Measurements from ENCODE around the gene MAML3. TPM values are rescaled to one million over a fixed set of nuclear protein-coding genes. Genes with fewer than 3 reads are reported as not detected.

MAML3 gene
- total RNA-seq, 1 donor from 2014 or later = 59.4 TPM

DNA sequence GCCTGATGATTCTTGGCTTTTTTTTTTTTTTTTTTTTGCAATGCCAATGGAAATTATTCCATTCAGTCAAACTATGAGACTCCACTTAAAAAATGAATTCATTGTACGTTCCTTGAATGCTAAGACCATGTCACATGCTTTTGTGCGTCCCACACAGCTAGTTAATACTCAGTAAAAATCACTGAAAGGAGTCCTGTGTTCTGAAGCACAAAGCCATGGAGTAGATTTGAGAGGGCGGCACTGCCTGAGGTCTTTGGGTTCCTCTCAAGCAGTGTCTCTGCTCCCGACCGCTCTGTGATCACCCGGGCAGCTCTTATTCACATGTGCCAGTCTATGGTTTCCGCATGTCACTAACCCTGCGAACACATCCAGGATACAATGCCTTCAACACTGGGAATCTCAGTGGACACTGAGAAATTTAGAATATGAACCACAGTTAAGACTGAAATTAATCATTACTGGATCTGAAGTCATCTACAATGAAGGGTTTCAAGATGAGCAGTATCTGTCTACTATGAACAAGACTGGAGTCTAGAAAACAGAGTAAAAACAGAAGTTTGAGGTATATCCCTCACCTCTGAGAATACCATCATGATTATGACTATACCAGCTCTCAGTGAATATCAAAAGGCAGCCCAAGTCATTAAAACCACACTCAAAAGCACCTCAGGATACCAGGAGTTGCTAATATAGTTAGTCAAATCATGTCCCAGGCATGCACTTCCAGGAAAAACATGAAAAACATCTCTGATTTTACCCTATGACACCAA, 295.4 kb downstream of the MAML3 start:
- Mint-ChIP-seq H3K4me1 (ENCODE audit: low read depth, unreplicated experiment) (peaks cover 31% of the 10 kb centered on the region), H3K9me3 (ENCODE audit: unreplicated experiment) (peaks cover 8% of the 10 kb centered on the region), H3K36me3 (ENCODE audit: unreplicated experiment) (peaks cover 4% of the 10 kb centered on the region), H3K4me3 (ENCODE audit: unreplicated experiment) (peak overlapping the region; percentile 26), H3K27ac (ENCODE audit: unreplicated experiment) (no peak overlapping the region), H3K27me3 (ENCODE audit: unreplicated experiment) (peaks cover 2% of the 10 kb centered on the region)
- DNase-seq = no peak
- TF ChIP-seq CTCF (IDR thresholded peaks at IDR 0.05; ENCODE audit: partially characterized antibody, unreplicated experiment) = no peak

DNA sequence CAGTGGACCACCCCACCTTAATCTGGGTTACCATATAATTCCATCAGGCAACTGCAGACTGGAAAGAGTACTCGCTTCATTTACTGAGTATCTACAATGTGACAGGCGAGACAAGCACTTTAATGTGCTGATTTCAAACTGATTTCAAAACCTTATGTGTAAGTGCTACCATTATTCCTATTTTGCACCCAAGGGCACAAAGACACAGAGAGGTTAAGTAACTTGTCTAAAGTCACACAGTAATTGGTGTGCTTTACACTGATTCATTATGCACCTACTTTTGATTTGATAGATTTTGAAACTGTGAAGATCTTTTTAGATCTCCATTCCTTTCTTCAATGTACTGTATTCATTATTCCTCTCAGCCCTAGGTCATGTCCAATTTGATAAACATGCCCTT, 296.0 kb downstream of the MAML3 start:
- peaks cover 4% of the 10 kb centered on the region for H3K36me3 Mint-ChIP-seq (ENCODE audit: unreplicated experiment)
- H3K4me3 Mint-ChIP-seq (ENCODE audit: unreplicated experiment) = no peak overlapping the region
- DNase-seq = no peak
- no peak overlapping the region for H3K27ac Mint-ChIP-seq (ENCODE audit: unreplicated experiment)
- no peak for TF ChIP-seq CTCF (IDR thresholded peaks at IDR 0.05; ENCODE audit: partially characterized antibody, unreplicated experiment)
- H3K27me3 Mint-ChIP-seq (ENCODE audit: unreplicated experiment) = peaks cover 2% of the 10 kb centered on the region
- H3K9me3 Mint-ChIP-seq (ENCODE audit: unreplicated experiment) = peaks cover 10% of the 10 kb centered on the region
- H3K4me1 Mint-ChIP-seq (ENCODE audit: low read depth, unreplicated experiment) = peaks cover 31% of the 10 kb centered on the region

DNA sequence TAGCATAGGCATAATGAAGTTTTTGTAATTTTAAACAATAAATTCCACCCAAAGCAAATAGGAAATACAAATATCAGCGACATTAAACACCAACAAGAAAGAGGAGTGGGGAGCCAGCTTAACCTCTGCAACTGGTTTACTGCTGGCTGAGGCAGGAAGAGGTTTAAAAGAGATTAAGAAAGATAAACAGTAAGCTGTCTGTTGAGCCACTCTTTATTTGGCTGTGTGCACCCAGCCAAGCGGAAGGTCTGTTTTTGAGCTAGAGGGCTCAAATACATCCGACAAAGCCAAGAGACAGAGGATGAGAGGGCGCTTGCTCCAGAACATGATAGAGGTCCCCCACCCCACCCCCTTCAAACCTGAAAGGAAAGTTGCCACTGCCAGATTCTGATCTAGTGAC, 297.0 kb downstream of the MAML3 start:
- DNase-seq = no peak
- peaks cover 28% of the 10 kb centered on the region for H3K4me1 Mint-ChIP-seq (ENCODE audit: low read depth, unreplicated experiment)
- no peak for TF ChIP-seq CTCF (IDR thresholded peaks at IDR 0.05; ENCODE audit: partially characterized antibody, unreplicated experiment)
- H3K36me3 Mint-ChIP-seq (ENCODE audit: unreplicated experiment) = peaks cover 4% of the 10 kb centered on the region
- H3K27ac Mint-ChIP-seq (ENCODE audit: unreplicated experiment) = peak overlapping the region; percentile 6
- no peak overlapping the region for H3K4me3 Mint-ChIP-seq (ENCODE audit: unreplicated experiment)
- H3K9me3 Mint-ChIP-seq (ENCODE audit: unreplicated experiment) = peaks cover 10% of the 10 kb centered on the region
- H3K27me3 Mint-ChIP-seq (ENCODE audit: unreplicated experiment) = peaks cover 2% of the 10 kb centered on the region

DNA sequence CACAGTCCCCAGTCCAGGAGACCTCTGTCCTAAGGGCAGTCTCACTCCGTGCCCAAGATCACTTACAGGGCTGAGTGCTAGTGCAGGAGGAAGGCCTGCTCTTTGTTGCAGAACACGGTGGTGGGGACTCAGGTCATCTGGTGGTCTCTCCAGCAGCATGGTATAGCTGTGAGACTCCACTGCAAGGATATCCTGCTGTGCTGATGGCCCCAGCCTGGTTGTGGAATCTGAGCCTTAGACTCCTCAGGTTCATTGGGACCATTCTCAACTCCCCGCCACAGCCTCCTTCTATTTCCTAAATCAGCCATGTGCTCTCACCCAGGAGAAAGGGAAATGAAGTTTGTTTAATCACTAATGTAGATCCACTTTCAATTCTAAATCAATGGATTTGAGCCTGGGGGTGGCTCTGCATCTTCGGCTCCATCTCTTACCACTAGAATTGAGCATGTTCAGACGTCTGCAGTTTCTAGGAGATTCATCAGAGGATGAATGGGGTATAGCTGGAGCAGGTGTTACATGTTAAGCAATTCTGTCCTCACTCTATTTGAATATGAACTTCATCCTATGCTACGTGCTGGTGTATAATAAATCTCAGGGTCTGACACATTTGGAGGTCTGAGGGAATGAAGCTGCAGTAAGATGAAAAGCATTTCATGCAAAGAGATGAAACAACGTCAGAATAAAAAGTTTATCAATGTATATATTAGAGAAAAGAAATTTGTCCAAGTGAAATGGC, 299.1 kb downstream of the MAML3 start:
- no peaks in the 10 kb centered on the region for H3K27me3 Mint-ChIP-seq (ENCODE audit: unreplicated experiment)
- peaks cover 4% of the 10 kb centered on the region for H3K9me3 Mint-ChIP-seq (ENCODE audit: unreplicated experiment)
- no peak for TF ChIP-seq CTCF (IDR thresholded peaks at IDR 0.05; ENCODE audit: partially characterized antibody, unreplicated experiment)
- H3K4me1 Mint-ChIP-seq (ENCODE audit: low read depth, unreplicated experiment) = peaks cover 29% of the 10 kb centered on the region
- DNase-seq = no peak
- H3K36me3 Mint-ChIP-seq (ENCODE audit: unreplicated experiment) = no peaks in the 10 kb centered on the region
- H3K4me3 Mint-ChIP-seq (ENCODE audit: unreplicated experiment) = no peak overlapping the region
- H3K27ac Mint-ChIP-seq (ENCODE audit: unreplicated experiment) = no peak overlapping the region

DNA sequence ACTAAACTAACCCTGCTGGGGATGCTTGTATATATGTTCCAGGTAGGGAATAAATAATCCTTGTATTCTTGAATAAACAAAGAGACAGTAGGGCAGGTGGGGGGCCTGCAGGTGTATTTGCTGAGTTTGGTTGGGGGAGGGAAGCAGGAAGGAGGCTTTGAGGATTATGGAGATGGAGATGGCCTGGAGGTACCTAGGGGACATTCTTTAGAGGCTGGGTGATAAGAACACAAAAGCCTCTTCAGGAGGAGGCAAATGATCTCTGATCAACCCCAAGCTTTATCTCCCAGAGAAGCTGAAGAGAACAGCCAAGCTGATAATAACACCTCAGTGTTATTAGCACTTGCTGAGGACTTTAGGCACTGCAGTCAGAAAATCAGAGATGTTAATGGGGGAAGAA, 300.7 kb downstream of the MAML3 start:
- no peaks in the 10 kb centered on the region for H3K27me3 Mint-ChIP-seq (ENCODE audit: unreplicated experiment)
- H3K27ac Mint-ChIP-seq (ENCODE audit: unreplicated experiment) = no peak overlapping the region
- no peak overlapping the region for H3K4me3 Mint-ChIP-seq (ENCODE audit: unreplicated experiment)
- H3K4me1 Mint-ChIP-seq (ENCODE audit: low read depth, unreplicated experiment) = peaks cover 37% of the 10 kb centered on the region
- no peak for DNase-seq
- peaks cover 7% of the 10 kb centered on the region for H3K9me3 Mint-ChIP-seq (ENCODE audit: unreplicated experiment)
- no peak for TF ChIP-seq CTCF (IDR thresholded peaks at IDR 0.05; ENCODE audit: partially characterized antibody, unreplicated experiment)
- H3K36me3 Mint-ChIP-seq (ENCODE audit: unreplicated experiment) = no peaks in the 10 kb centered on the region
